Astrocyte of the cerebellum (primary cell): ENCODE data around the gene DMRTA2.

Experiments used
- DNase-seq: peaks from one replicate; pipeline ENCODE4 v3.0.0-alpha.2; 2011; ENCODE audit warnings: low read depth
- H3K4me3 ChIP-seq: 2 replicates; pipeline ENCODE4 v1.5.1; 2011; ENCODE audit warnings: mild to moderate bottlenecking, low read depth, low read length, moderate library complexity
- in situ Hi-C: cut with HindIII; loops from 2 replicates; pipeline ENCODE4 v1.10.0; 2017; ENCODE audit warnings: low sequenced_read_pairs
- TF ChIP-seq, protein P1 (sequence below): IDR thresholded peaks from 2 replicates; pipeline ENCODE4 v1.5.1; 2012; ENCODE audit warnings: low read length, low read depth, moderate library complexity, mild to moderate bottlenecking; ENCODE audit errors: missing control alignments

The DMRTA2 gene

DNA sequence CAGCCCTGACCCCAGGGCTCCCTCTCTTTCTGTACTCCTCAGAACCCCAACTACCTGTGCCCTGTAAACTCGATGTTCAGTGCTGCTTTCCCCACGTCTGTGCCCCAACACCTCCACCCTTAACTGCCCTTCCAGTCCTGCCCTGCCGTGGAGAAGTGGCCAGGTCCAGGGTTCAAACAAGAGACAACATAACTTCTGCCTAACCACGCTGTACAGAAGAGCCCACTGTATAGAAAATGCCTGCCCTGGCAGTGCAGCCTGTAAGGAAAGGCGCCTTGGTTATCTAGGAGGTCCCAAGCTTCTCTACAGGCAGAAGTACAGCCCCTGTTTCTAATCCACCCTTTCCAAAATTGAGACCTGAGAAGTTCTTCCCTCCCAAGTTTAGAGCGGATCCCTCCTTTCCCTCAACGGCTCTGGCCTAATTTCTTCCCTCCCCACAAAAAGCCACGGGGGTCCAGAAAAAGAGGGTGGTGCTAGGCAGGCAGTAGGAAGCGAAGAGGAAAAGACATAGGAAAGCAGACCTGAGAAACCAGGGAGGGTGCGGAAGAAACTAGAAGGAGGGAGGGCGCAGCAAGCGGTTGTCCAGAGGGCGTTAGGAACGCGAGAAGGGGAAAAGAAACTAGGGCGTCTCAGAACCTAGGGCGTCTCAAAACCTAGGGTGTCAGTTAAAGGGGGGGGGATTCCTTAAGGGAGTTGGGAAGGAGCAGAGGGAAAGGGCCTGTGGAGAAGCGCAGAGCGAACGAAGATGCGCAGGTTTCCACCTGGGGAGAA lies 3.2 kb downstream of the DMRTA2 start:
- H3K4me3 ChIP-seq = no peak overlapping the region

DNA sequence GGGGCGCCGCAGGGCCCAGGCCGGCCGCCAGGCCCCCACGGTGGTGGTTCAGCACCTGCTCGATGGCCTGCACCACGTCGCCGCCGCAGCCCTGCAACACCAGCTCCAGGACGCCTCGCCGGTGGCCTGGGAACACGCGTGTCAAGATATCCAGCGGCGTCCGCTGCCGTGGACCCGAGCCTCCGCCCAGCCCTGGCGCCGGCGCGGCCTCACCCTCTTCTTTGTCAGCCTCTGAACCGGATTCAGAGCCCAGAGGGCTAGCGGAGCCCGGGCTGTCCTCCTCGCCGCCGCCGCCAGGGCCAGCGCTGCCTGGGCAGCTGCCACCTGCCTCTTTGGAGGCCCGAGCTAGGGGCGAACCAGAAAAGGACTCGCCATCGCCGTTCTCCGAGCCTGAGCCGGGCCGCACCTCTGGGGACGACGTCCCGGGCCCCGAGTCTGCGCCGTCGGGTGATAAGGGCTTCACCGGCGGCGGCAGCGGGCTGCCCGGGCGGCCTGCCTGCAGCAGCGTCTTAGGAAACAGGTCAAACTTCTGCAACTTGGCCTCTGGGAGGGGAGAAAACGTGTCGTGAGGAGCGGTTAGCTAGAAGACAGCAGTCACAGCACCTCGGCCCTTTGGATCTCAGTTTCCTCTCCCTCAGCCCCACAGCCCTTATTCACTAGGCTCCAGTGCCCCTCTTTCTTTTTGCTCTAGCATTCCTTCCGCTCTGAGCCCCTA lies 3.9 kb downstream of the DMRTA2 start:
- TF ChIP-seq, protein P1, sequence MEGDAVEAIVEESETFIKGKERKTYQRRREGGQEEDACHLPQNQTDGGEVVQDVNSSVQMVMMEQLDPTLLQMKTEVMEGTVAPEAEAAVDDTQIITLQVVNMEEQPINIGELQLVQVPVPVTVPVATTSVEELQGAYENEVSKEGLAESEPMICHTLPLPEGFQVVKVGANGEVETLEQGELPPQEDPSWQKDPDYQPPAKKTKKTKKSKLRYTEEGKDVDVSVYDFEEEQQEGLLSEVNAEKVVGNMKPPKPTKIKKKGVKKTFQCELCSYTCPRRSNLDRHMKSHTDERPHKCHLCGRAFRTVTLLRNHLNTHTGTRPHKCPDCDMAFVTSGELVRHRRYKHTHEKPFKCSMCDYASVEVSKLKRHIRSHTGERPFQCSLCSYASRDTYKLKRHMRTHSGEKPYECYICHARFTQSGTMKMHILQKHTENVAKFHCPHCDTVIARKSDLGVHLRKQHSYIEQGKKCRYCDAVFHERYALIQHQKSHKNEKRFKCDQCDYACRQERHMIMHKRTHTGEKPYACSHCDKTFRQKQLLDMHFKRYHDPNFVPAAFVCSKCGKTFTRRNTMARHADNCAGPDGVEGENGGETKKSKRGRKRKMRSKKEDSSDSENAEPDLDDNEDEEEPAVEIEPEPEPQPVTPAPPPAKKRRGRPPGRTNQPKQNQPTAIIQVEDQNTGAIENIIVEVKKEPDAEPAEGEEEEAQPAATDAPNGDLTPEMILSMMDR = no peak
- H3K4me3 ChIP-seq = no peak overlapping the region
- in situ Hi-C loops = no loop called here
- DNase-seq = no peak

More for the DNA sequence above, 3.2 kb downstream of the DMRTA2 start:
- no peak for DNase-seq
- in situ Hi-C loops = no loop called here
- TF ChIP-seq, protein P1 = no peak

DNA sequence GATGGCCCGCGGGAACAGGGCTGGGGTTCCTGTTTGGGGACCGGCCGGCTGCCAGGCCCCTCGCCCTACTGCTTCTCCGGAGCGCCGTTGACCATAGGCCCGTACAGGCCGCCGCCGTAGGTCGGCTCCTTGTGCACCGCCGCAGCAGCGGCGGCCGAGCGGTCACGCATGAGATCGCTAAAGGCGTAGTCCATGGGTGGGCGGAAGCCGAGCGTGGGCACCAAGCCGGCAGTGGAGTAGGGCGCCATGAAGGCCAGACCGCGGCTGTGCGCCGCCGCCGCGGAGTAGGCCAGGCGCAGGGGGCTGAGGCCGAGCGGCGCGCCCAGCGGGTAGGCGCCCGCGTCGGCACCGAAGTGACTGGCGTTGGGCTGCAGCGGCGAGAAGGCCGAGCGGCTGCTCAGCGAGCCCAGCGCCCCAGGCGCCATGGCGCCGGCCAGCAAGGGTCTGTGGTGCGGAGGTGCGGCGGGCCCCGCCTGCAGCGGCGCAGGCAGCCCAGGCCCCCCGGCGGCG lies 4.6 kb downstream of the DMRTA2 start:
- no peak for DNase-seq
- H3K4me3 ChIP-seq = peak overlapping the region; percentile 16
- in situ Hi-C loops = no loop called here
- TF ChIP-seq, protein P1 = no peak

DNA sequence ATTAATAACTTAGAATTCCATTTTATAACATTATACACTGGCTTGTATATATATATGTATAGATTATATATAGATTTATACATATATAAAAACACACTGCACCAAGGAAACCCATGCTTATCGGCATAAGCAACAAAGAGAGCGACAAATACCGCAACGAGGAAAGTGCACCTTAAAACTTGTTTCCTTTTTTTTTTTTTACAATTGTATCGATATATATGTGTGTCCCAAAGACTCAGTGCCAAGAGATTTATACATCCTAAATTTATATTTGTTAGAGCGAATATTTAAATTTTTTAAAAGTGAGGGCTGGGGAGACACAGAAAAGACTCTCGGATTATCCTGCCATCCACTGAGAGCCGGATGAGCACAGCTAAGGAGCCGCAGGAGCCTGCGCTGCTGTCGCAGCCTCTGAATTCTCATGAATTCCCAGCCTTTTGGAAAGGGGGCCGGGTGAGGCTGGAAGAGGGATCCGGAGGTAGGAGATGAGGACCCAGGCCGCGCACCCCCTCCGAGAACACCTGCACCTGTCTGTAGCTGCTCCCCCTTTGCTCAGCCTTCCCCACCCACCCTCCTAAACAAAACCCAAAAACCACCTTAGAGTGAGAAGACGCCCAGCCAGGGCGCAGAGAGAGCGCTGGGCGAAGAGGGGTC lies 5.2 kb downstream of the DMRTA2 start:
- TF ChIP-seq, protein P1 = no peak
- in situ Hi-C loops = no loop called here
- no peak overlapping the region for H3K4me3 ChIP-seq
- DNase-seq = no peak

DNA sequence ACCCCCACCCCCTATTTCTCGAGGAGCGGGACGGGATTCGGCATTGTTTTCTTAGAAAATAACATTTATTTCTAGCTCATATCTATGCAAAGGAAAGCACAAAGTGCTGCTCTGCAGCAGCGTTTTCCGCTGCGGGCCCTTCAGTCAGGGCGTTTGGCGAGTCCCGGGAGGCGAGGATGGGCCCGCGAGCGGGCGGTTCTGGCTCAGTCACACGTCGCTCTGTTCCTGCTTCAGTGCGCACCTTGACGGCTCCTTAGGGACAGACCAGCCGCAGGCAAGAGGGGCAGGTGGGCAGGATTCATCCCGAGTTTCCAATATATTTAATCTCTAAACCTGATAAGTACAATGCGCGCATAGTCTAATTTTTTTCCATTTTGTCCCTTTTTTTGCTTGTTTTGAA lies 5.7 kb downstream of the DMRTA2 start:
- DNase-seq = no peak

More for the DNA sequence above, 5.7 kb downstream of the DMRTA2 start:
- in situ Hi-C loops = no loop called here
- no peak overlapping the region for H3K4me3 ChIP-seq
- TF ChIP-seq, protein P1 = no peak
